HG02938 (cell line): ENCODE data around the gene HAVCR2.

Experiments used
- ATAC-seq: cut with Tn5 transposase; IDR thresholded peaks from one replicate; pipeline ENCODE4 v1.9.1; 2021; ENCODE audit warnings: mild to moderate bottlenecking, moderate library complexity; ENCODE audit not compliant: unreplicated experiment

The HAVCR2 gene

DNA sequence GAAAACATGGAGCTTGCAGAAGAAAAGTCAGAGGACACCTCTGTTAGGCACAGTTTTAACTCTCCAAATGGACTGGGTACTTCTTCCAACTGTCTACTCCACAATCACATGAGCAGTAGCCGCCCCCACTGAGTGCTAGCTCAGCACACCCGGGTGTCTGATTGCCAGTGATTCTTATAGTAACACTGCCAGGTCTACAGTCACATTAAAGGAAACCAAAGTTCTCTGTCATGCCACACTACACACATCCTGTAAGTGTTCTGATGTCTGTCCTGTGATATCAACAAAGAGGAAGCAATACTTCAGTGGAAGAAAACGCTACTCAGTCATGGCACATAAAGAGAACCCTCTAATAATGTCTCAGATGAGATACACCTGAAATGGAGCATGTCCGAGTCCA lies at the start of gene HAVCR2:
TSS of gene HAVCR2 (minus strand) at position 69 of the 400 bp plus-strand sequence. CDS start at position 8, 61 bp downstream.
- ATAC-seq, result peak; percentile 85

DNA sequence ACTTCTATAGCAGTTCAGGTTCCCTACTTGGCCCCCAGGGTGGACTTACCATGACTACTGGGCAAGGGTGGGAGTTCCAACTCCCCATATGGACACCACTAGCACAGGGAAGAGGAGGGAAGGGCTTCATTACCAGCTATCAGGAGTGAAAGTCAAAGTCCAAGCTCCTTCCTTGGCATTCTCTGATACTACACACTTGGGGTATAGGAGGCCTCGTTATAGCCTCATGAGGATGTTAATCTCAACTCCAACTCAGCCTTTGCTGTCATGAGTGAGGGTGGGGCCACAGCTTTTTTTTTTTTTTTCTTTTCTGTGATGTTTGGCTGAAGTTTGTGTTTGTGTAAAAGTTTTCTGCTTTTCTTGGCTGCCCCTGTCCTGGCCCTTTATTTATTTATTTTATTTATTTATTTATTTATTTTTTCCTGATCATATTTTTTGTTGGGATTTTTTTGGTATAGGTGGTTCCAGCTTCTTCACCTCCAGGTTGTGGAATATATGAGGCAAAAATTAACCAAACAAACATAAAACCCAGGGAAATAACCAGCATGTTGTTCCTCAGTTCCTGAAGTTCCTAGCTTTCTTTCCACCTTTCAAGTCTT lies 48.5 kb upstream of the HAVCR2 start:
- no peak for ATAC-seq

GRCh38 chr5:157155297-157155696 lies 46.5 kb upstream of the HAVCR2 start:
- ATAC-seq, result no peak

DNA sequence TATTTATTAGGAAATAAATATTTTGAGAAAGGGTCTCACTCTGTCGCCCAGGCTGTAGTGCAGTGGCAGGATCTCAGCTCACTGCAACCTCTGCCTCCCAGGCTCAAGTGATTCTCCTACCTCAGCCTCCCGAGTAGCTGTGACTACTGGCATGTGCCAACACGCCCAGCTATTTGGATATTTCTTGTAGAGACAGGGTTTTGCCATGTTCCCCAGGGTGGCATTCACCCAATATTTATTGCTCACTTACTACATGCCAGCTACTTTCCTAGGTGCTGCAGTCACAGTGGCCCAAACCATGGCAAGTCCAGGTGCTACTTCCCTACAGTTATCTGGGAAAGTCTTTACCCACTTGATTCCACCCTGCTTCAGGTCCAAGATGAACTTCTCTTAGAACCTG lies 42.2 kb upstream of the HAVCR2 start:
- ATAC-seq, result no peak

GRCh38 chr5:157148734-157149615 lies 40.1 kb upstream of the HAVCR2 start:
- peak; percentile 72 for ATAC-seq

GRCh38 chr5:157143127-157143971 lies 34.5 kb upstream of the HAVCR2 start:
- ATAC-seq, result peak; percentile 42

- peak; percentile 100 for ATAC-seq
These were observed 33.7 kb upstream of the HAVCR2 start, which contains the start of gene MED7 for GRCh38 chr5:157142317-157143126. Gene MED7, minus strand, starts transcription at chr5:157142865. Its CDS starts 3,434 bp downstream, at chr5:157139431.

- ATAC-seq, result no peak
These were observed 28.8 kb upstream of the HAVCR2 start for GRCh38 chr5:157137691-157138090.

DNA sequence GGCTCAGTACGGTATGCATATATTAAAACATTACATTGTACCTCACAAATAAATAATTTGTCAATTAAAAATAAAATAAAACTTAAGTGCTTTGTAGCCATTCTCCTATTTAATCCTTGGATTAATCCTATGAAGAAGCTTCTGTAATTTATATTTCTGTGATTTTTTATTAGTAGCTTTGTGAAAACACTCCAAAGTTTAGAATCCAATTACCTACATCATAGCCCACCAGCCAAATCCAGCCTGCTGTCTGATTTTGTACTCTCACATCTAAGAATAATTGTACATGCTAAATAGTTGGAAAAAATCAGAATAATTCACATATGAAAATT lies 23.4 kb upstream of the HAVCR2 start:
- ATAC-seq, result no peak

DNA sequence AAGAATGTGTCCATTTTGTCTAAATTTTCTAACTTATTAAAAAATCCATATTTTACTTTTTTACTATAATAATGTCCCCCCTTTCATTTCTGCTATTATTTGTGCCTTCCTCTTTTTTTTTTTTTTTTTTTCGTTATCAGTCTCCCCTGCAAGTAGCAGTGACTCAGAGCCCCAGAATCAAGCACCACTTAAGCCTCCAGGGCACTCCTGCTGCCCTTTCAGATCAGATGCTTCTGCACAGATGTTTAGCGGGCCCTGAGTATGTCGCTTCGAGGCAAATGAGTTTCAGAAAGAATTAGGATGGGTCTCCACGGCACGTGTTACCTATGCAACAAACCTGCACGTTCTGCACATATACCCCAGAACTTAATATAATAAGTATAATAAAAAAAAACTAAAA lies 22.1 kb upstream of the HAVCR2 start:
- ATAC-seq, result no peak

- ATAC-seq, result no peak
These were observed 12.9 kb upstream of the HAVCR2 start for GRCh38 chr5:157121709-157122108.

DNA sequence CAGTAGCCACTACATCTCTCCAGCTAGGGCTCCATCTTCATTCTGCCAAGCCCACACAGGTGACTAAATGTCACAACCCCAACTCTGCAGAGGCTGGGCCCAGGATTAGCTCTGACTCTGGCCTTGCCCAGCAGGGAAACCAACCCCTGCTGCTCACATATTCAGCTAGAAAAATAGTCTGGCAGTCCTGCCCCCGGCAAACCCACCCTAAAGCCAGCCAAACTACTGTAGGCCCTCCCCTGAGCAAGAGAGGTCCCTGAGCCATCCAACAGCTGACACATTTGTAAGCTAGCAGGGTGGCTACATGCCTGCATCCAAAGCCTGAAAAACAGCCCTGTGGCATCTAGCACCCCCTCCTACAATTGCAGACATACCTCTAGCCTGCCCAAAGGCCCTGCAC lies 11.3 kb upstream of the HAVCR2 start:
- ATAC-seq, result no peak

- ATAC-seq, result peak; percentile 78
These were observed 7.7 kb upstream of the HAVCR2 start for GRCh38 chr5:157116483-157116954.

- no peak for ATAC-seq
These were observed 6.7 kb upstream of the HAVCR2 start for GRCh38 chr5:157115502-157115901.

DNA sequence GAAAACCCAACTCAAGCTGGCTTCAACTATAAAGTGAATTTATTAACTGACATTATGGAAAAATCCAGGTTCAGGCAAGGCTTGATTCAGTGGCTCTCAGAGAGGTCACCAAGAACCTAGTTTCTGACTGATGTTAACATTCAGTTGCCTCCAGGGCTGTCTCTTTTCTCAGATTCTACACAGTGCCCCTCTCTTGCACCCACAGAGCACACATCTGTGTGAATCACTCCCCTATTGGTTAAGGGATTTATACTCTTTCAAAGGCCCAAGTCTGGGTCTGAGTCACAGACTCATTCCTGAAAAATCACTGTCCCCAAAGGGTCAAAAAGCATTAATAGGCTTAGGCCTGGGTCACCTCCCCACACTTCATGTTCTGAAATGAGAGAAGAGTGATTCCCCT lies 6.2 kb upstream of the HAVCR2 start:
- no peak for ATAC-seq

DNA sequence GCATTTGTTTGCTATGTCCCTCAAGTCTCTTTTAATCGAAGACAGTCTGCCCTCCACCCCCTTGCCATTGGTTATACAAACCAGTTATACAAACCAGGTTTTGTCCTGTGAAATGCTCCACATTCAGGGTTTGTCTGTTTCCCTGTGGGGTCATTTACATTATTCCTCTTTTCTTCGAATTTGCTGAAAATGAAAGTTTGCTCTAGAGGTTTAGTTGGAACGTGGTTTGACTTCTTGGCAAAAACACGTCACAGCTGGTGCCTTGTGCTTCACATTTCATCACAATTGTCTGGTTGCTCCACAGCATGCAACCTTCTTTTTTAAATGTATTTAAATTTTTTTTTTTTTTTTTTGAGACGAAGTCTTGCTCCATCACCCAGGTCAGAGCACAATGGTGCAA lies 4.2 kb upstream of the HAVCR2 start:
- no peak for ATAC-seq

DNA sequence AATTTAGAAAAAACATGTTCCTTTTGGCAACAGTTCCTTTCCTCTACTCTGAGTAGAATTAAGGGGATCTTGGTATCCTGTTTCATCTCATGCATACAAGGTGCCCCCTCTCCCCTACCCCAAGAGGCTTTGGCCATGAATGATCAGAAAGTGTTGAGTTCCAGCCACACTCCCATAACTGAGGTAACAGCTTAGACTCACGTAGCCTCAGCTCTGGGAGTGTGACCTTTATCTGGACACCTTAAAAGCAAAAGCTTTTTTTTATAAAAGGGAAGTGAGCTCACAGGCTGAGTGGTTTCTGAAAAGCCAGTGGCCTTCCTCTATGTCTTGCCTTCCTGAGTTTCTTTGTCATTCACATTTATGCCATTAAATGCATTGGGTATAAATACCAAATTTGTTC lies 900 bp upstream of the HAVCR2 start:
- ATAC-seq, result peak; percentile 59

DNA sequence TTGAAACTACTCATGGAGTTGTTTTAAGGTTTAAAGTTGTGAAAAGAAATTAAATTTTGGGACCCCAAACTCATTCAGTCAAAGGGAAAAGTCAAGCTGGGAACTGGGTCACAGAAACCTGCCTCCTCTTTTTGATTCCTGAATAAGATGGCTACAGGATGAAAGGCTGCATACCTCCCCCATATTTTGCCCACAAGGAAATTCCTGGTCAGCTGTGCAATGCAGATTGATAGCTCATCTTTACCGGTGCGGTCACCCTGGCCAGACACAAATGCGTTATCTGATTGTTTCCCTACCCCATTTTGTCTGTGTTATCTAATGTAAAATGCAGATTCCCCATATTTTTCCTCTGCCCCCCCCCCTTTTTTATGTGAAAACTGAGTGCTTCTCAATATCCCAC lies 1.3 kb downstream of the HAVCR2 start:
- no peak for ATAC-seq

DNA sequence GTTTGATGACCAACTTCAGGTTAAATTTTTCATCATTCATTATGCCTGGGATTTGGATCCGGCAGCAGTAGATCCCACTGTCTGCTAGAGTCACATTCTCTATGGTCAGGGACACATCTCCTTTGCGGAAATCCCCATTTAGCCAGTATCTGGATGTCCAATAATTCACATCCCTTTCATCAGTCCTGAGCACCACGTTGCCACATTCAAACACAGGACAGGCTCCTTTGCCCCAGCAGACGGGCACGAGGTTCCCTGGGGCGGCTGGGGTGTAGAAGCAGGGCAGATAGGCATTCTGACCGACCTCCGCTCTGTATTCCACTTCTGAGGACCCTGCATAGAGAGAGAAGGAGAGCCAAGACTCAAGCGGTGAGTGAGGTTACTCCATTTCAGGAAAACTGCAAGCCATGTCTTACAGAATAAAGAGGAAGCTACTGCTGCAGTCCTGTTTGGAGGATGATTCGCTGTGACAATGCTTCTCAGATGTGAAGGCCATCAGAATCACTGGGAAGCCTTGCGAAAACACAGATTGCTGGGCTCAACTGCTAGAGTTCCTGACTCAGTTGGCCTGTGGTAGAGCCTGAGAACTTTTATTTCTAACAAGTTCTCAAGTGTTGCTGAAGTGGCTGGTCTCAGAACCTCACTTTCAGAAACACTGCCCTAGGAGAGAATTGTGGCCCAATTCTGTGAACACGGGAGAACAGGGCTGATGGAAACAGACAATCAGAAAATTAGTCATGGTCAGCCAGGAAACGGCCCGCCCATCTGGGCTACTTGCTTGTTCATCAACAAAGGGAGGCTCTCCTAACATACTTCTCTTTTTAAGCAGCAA lies 2.0 kb downstream of the HAVCR2 start:
- no peak for ATAC-seq
